GM18502 (cell line): ENCODE results near the gene DOCK3.
"Not testable (repeated sequence)": the region's sequence is repeated elsewhere in the genome, so short reads cannot be mapped to it uniquely, and the experiment has no call there.

Experiments
- ATAC-seq: cut with Tn5 transposase; IDR thresholded peaks from one replicate; pipeline ENCODE4 v1.9.1; 2021; ENCODE audit warnings: mild to moderate bottlenecking; ENCODE audit not compliant: unreplicated experiment, poor library complexity

DOCK3 gene

GRCh38 chr3:51052562-51052961 lies 377.8 kb downstream of the DOCK3 start:
- no peak for ATAC-seq

- ATAC-seq: no peak
Measured at GRCh38 chr3:51057121-51057520, 382.4 kb downstream of the DOCK3 start.

- no peak for ATAC-seq
Measured at GRCh38 chr3:51063053-51063452, 388.3 kb downstream of the DOCK3 start.

DNA sequence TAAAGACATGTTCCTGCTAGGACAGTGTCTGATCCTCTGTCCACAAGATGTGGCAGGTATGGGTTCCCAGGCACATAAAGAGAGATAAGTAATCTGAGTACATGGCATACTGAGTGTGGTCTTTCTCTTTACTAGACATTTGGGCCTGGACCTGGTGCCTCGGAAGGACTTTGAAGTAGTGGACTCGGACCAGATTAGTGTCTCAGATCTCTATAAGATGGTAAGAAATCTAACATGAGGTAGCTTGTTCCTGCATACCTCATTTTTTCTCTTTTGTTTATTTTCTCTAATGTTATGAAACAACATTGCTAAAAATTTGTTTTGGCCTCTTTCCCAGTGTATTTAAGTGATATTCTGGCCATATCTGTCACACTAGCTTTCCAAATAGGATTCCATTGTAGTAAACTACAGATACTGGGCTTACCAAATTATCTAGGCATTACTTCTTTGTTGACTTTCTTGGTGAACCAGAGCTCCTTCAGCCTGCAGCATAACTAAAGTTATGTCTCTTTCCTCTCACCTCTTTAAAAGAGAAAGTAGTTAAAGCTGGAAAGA lies 400.6 kb downstream of the DOCK3 start:
- ATAC-seq: no peak

GRCh38 chr3:51082363-51082762 lies 407.6 kb downstream of the DOCK3 start:
- ATAC-seq: no peak

GRCh38 chr3:51083490-51083889 lies 408.8 kb downstream of the DOCK3 start:
- no peak for ATAC-seq

DNA sequence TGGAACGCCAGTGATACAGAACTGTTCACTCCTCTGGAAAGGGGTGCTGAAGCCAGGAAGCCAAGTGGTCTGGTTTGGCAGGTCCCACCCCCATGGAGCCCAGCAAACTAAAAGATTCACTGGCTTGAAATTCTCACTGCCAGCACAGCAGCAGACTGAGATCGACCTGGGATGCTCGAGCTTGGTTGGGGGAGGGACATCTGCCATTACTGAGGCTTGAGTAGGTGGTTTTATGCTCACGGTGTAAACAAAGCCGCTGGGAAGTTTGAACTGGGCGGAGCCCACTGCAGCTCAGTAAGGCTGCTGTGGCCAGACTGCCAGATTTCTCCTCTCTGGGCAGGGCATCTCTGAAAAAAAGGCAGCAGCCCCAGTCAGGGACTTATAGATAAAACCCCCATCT lies 417.4 kb downstream of the DOCK3 start:
- ATAC-seq: not testable (repeated sequence)

GRCh38 chr3:51094838-51095237 lies 420.1 kb downstream of the DOCK3 start:
- ATAC-seq: not testable (repeated sequence)

- ATAC-seq: no peak
Measured at GRCh38 chr3:51099794-51100535, 425.2 kb downstream of the DOCK3 start.

DNA sequence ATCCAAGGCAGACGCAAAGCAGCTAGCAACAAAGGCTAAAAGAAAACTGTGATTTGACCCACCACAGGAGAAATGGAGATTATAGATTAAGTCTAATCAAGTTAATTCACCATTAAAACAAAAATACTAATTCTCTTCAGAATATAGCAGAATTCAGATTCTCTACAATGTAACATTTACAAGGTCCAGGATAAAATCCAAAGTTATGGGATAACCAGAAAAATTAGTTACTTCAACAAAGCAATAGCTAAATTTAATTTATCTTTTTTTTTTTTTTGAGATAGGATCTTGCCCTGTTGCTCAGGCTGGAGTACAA lies 425.8 kb downstream of the DOCK3 start:
- no peak for ATAC-seq

GRCh38 chr3:51102396-51102795 lies 427.7 kb downstream of the DOCK3 start:
- ATAC-seq: no peak

DNA sequence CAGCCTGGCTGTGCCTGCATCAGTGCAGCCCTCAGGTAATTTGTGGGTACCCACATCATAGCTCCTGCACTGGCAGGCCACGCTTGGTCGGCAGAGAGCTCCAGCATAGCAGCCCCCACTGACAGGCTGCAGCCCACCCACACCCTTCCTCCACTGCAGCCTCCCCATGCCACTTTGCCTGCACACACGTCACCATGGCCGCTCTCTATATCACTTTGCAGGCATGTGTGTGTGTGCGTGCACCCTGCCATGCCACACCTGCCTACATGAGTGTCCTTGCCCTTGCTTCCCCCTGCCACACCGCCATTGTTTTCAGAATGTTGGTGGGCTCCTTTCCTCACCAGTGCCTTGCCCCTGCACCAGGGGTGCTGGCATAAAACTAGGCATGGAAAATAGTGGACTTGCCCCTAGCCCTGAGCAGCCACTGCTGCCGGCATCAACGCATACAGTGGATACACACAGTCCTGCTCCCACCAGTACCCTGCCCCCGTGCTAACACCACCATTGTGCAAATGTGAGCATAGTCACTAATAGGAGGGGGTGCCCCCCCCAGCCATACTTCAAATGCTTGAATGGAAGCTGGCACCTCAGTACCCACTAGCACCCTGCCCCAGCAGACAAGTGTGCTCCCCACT lies 431.6 kb downstream of the DOCK3 start:
- no peak for ATAC-seq

- no peak for ATAC-seq
Measured at GRCh38 chr3:51110586-51110985, 435.9 kb downstream of the DOCK3 start.

DNA sequence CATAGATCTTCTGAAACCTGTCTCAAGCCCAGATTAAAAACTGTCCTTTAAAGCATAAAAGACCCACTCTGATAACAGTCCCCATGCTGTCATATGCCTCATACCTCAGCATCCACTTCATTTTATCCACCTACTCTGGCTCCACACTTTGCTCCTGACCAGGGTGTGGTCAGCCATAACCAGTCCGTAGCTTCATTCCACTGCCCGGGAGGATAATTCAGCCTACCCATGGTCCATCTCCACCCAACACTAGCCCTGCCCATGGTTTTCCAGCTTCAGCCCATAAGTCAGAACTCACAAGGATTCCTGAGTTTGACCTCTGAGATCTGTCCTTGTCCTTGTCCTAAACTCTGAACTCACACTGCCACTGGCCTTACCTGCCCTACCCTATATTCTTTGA lies 448.2 kb downstream of the DOCK3 start:
- ATAC-seq: no peak

GRCh38 chr3:51123531-51123930 lies 448.8 kb downstream of the DOCK3 start:
- ATAC-seq: no peak

GRCh38 chr3:51131607-51132006 lies 456.9 kb downstream of the DOCK3 start:
- ATAC-seq: not testable (repeated sequence)

DNA sequence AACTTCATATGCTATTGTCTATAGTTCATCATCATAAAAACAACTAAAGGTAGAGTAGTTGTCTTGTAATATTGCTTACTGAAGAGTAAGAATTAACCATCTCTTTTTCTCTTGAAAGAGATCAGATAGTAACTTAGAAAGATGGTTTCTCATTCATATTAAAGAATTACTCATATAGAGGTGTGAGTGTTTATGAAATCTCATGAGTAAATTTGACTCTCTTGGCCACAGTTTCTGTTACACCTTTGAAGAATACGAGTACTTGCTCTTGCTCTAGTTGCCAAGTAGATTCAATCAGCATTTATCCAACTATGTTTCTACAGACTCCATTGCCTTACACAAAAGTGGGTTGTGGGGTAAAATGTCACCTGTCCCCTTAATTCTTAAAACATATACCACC lies 463.0 kb downstream of the DOCK3 start:
- no peak for ATAC-seq

DNA sequence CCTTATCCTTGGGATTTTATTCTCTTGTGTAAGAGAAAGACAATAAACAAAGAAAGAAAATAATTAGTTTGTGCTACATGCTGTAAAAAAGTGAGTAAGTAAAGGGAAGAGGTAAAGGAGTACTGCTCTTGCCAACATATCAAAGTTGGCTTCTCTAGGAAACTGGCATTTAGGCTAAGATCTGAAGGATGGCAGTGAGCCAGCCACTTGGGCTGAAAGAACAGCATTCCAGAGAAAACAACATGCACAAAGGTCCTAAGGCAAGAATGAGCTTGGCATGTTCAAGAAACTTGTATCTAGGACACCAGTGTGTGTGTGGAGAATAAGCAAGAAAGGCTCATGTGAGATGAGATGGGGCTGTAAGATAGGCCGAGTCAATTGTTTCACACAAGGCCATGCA lies 464.9 kb downstream of the DOCK3 start:
- ATAC-seq: no peak

DNA sequence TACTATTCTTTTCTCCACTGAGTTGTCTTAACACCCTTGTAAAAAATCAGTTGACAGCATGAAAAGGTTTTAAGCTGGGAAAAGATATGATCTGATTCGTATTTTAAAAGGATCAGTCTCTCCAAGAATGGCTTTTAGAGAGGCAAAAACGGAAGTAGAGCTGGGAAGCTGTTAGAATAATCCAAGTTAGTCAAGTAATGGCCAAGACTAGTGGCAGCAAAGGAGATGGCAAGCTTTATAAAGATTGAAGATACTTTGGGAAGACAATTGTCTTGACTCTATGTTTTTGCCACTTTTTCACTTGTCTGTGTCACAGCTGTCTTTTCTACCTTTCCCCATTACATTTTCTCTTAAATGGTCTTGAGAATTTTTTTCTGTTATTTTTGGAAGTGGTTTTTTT lies 466.8 kb downstream of the DOCK3 start:
- no peak for ATAC-seq

DNA sequence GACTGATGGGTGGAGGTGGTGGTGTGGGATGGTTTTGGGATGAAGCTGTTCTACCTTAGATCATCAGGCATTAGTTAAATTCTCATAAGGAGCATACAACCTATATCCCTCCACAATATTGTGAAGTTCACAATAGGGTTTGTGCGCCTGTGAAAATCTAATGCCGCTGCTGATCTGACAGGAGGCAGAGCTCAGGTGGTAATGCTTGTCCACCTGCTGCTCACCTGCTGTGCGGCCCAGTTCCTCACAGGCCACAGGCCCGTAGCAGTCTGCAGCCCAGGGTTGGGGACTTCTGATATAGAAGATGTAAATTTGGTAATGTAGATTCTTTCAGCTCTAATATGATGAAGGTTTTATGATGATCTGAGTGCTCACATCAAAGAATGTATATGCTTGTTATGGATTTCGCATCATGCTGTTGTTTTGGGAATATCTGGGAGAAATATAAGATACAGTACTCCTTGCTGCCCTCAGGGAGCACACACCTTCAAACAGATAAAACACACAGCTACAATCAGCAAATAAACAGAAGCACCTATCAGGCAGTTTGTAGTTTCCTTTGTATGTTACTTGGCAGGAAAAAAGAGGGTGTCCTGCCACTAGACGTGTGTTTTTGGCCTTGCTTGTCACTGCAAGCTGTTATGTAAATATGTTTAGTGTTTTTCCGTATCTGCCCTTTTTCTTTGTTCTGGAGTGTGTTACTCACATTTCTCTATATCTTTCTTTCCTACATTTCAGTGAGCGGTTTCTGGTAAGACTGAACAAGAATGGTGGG lies 471.3 kb downstream of the DOCK3 start:
- ATAC-seq: no peak

GRCh38 chr3:51146781-51147180 lies 472.1 kb downstream of the DOCK3 start:
- no peak for ATAC-seq
